HG02623 (cell line): Measurements from ENCODE around the gene UGT2A2.

Experiments used
- ATAC-seq: cut with Tn5 transposase; IDR thresholded peaks from one replicate; pipeline ENCODE4 v1.9.1; 2021; ENCODE audit warnings: moderate library complexity; ENCODE audit not compliant: unreplicated experiment

The UGT2A2 gene

GRCh38 chr4:69577245-69577644 is 62.2 kb downstream of the UGT2A2 start:
- no peak for ATAC-seq

GRCh38 chr4:69576251-69576877 is 63.1 kb downstream of the UGT2A2 start:
- no peak for ATAC-seq

- ATAC-seq: no peak
Observed at GRCh38 chr4:69568787-69569186, 70.7 kb downstream of the UGT2A2 start.

- no peak for ATAC-seq
Observed at GRCh38 chr4:69563424-69563823, 76.0 kb downstream of the UGT2A2 start.

- ATAC-seq: no peak
Observed at GRCh38 chr4:69549651-69550050, 89.8 kb downstream of the UGT2A2 start.

GRCh38 chr4:69546134-69546765 is 93.2 kb downstream of the UGT2A2 start:
- no peak for ATAC-seq
